Adrenal gland (tissue), 12 donors: ENCODE results near the gene UBL3. TPM values are rescaled to one million over a fixed set of nuclear protein-coding genes. Genes with fewer than 3 reads are reported as not detected.

ENCODE experiments used
- DNase-seq, 7 donors: peaks; one replicate each; pipeline ENCODE4 v3.0.0-alpha.2; 2019 to 2020
- H3K27ac ChIP-seq, 5 donors: fragments of 200-600 bp; sonication (generic) in 4 of 5; 1 replicate in 3 of 5; 2 replicates in 2 of 5; pipeline versions ENCODE4 v1.5.1 to v1.8.0; 2016 to 2020; ENCODE audit warnings: mild to moderate bottlenecking in 1 of 5
- H3K27me3 ChIP-seq: fragments of 200-600 bp; 2 replicates; pipeline ENCODE4 v1.8.0; 2021
- H3K36me3 ChIP-seq, 2 donors: fragments of 200-600 bp; replicated peaks in 1 of 2; 1 replicate in 1 of 2; 2 replicates in 1 of 2; pipeline versions ENCODE4 v1.5.1 to v1.8.0; 2018 to 2022
- H3K4me1 ChIP-seq, 2 donors: fragments of 200-600 bp; replicated peaks in 1 of 2; 1 replicate in 1 of 2; 2 replicates in 1 of 2; pipeline versions ENCODE4 v1.5.1 to v1.8.0; 2018 to 2021
- H3K4me3 ChIP-seq, 4 donors: fragments of 200-600 bp; sonication (generic) in 3 of 4; one replicate each; pipeline ENCODE4 v1.5.1; 2016 to 2018
- H3K9me3 ChIP-seq, 3 donors: fragments of 200-600 bp; sonication (generic) in 1 of 3; replicated peaks in 1 of 3; 1 replicate in 2 of 3; 2 replicates in 1 of 3; pipeline versions ENCODE4 v1.5.1 to v1.8.0; 2016 to 2021
- POLR2A ChIP-seq, 2 donors: fragments of 450-650 bp; IDR thresholded peaks; one replicate each; pipeline ENCODE4 v1.6.1; 2017; ENCODE audit warnings: antibody characterized with exemption in 2 of 2, mild to moderate bottlenecking in 2 of 2, moderate library complexity in 1 of 2
- WGBS, 4 donors: extraction: QIAGEN DNeasy Blood & Tissue Kit in 2 of 4; methylation state at CpG; one replicate each; pipeline versions ENCODE4 v1.1.5 to v1.1.7; 2013 to 2017; 5-methylcytosine and 5-hydroxymethylcytosine counted together
- intact Hi-C, 2 donors: fragments of 100-400 bp; cut with DNase I; formaldehyde crosslinking; loops; one replicate each; pipeline versions ENCODE4 v1.14.1 to v1.15.0; 2022 to 2023
- polyA plus RNA-seq, 3 donors: library from polyadenylated mRNA; stranded (reverse); fragments of 200-250 nt in 2 of 3; fragments of 350-450 nt in 1 of 3; fragmentation: Illumina TruSeq in 1 of 3; extraction: RNeasy Lipid Tissue Mini Kit (QIAGEN cat#74804) in 1 of 3; gene quantifications; one replicate each; pipeline ENCODE4 v1.2.3, GENCODE V29; 2013 to 2014
- total RNA-seq, 9 donors: library from RNA; depleted of rRNA in 4 of 9; stranded (reverse); fragments of >200 nt in 4 of 9; fragments of 120-200 nt in 1 of 9; fragmentation: NEBNext Ultra II Directional in 1 of 9; extraction: Animal tissue kit (Norgen Biotek cat#: 25700) in 1 of 9; gene quantifications; one replicate each; pipeline versions ENCODE4 v1.1.0 to v1.2.4, GENCODE V29; 2013 to 2023
- TF ChIP-seq, protein P1 (sequence below), 6 experiments: fragments of 450-650 bp in 4 of 6; fragments of 200-600 bp in 2 of 6; sonication (generic) in 1 of 6; IDR thresholded peaks; 1 replicate in 5 of 6; 2 replicates in 1 of 6; pipeline versions ENCODE4 v1.5.1 to v1.8.0; 2016 to 2021; ENCODE audit warnings: antibody characterized with exemption in 6 of 6, mild to moderate bottlenecking in 2 of 6, moderate library complexity in 1 of 6
- donor health status: healthy with polysubstance abuse.
- donor health status: Bipolar disorder and iron deficiency.
- donor health status: DM: yes; HTN: yes; CAD: no.
- donor health status: DM: no; HTN: no; CAD: no.
- donor health status: DM: no; HTN: no; CAD: no.
- donor health status: DM: yes; HTN: yes; CAD: no.

The UBL3 gene
- total and polyA plus RNA-seq, 12 donors, result 7.7 to 41.5 (median 24.3) TPM

DNA sequence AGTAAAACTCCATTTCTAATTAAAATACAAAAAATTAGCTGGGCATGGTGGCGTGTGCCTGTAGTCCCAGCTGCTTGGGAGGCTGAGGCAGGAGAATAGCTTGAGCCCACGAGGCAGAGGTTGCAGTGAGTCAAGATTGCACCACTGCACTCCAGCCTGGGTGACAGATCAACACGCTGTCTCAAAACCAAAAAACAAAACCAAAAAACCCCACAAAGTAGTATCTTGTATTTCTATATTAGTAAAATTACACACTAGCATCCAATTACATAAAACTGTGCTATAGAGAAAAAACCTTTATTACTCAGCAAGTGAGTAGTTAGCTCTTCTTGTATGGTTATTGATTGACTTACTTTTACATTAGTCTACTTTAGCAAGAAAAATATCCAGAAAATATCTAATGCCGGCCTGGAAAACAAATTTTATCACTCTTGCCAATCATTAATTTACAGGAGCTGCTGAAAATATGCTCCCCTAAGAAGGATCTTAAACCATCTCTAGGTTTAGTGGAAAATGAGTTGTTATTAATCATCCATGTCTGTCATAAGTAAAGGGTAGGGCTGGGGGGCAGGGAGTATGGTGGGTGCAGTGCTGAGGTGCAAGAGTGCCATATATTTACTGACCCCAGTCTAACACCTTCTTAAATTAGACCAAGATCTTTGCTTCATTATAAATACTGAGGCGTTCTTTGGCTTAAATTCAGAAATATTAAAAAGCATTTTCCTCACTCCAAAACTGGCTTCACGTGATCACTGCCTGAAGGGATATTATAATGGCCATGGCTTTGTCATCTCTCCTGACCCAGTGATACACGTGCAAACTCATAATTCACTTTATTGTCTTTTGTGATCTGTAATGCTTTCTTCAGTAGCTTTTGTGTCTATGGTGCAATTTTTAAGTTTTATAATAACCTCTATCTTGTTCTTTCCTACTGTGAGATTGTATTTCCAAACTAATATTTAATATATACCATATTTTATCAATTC, 44.1 kb downstream of the UBL3 start:
- Histone ChIP-seq H3K27ac (no peak overlapping the region), H3K9me3 (no peaks in the 10 kb centered on the region), H3K27me3 (no peaks in the 10 kb centered on the region), H3K4me3 (no peak overlapping the region), H3K36me3 (no peaks in the 10 kb centered on the region), H3K4me1 (peaks cover 10 to 19% of the 10 kb centered on the region in 2 donors)
- no peak for DNase-seq
- WGBS, 4 donors, result 78 to 83% (median 80%) methylated on average over 7 of the region's 7 CpGs
- TF ChIP-seq, protein P1, sequence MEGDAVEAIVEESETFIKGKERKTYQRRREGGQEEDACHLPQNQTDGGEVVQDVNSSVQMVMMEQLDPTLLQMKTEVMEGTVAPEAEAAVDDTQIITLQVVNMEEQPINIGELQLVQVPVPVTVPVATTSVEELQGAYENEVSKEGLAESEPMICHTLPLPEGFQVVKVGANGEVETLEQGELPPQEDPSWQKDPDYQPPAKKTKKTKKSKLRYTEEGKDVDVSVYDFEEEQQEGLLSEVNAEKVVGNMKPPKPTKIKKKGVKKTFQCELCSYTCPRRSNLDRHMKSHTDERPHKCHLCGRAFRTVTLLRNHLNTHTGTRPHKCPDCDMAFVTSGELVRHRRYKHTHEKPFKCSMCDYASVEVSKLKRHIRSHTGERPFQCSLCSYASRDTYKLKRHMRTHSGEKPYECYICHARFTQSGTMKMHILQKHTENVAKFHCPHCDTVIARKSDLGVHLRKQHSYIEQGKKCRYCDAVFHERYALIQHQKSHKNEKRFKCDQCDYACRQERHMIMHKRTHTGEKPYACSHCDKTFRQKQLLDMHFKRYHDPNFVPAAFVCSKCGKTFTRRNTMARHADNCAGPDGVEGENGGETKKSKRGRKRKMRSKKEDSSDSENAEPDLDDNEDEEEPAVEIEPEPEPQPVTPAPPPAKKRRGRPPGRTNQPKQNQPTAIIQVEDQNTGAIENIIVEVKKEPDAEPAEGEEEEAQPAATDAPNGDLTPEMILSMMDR (IDR thresholded peaks at IDR 0.05), result no peak
- no peak for TF ChIP-seq POLR2A (IDR thresholded peaks at IDR 0.05)
- intact Hi-C loops, result no loop called here

DNA sequence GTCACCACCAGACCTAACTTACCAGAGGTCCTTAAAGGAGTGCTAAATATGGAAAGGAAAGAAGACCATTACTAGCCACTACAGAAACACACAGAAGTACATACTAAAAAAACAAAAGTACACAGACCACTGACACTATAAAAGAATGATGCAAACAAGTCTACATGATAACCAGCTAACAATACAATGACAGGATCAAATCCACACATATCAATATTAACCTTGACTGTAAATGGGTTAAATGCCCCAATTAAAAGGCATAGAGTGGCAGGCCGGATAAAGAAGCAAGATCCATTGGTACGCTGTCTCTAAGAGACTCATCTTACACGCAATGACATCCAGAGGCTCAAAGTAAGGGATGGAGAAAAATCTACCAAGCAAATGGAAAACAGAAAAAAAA, 47.2 kb downstream of the UBL3 start:
- H3K4me3 ChIP-seq, result no peak overlapping the region
- 92 to 97% (median 95%) methylated on average over 3 of the region's 3 CpGs for WGBS, 4 donors
- no peak for DNase-seq
- no peaks in the 10 kb centered on the region for H3K27me3 ChIP-seq
- no peaks in the 10 kb centered on the region for H3K9me3 ChIP-seq
- H3K4me1 ChIP-seq, result peaks cover 0 to 4% of the 10 kb centered on the region in 2 donors
- no peaks in the 10 kb centered on the region for H3K36me3 ChIP-seq
- intact Hi-C loops, result no loop called here
- H3K27ac ChIP-seq, result no peak overlapping the region
- TF ChIP-seq, protein P1 (IDR thresholded peaks at IDR 0.05), result no peak
- no peak for TF ChIP-seq POLR2A (IDR thresholded peaks at IDR 0.05)

DNA sequence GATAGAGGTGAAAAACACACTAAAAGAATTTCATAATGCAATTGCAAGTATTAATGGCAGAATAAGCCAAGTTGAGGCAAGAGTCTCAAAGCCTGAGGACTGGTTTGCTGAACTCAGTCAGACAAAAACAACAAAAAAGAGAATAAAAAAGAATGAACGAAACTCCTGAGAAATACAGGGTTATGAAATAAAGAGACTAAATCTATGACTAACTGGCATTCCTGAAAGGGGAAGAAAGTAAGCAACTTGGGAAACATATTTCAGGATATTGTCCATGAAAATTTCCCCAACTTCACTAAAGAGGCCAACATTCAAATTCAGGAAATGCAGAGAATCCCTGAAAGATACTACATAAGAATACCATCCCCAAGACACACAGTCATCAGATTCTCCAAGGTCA, 47.8 kb downstream of the UBL3 start:
- 75 to 86% (median 80%) methylated on average over 1 of the region's 1 CpG for WGBS, 4 donors
- no peak for DNase-seq
- Histone ChIP-seq H3K4me1 (peaks cover 0 to 4% of the 10 kb centered on the region in 2 donors), H3K27me3 (no peaks in the 10 kb centered on the region), H3K4me3 (no peak overlapping the region), H3K9me3 (no peaks in the 10 kb centered on the region), H3K36me3 (no peaks in the 10 kb centered on the region), H3K27ac (no peak overlapping the region)
- intact Hi-C loops, result no loop called here
- no peak for TF ChIP-seq POLR2A (IDR thresholded peaks at IDR 0.05)
- TF ChIP-seq, protein P1 (IDR thresholded peaks at IDR 0.05), result no peak

DNA sequence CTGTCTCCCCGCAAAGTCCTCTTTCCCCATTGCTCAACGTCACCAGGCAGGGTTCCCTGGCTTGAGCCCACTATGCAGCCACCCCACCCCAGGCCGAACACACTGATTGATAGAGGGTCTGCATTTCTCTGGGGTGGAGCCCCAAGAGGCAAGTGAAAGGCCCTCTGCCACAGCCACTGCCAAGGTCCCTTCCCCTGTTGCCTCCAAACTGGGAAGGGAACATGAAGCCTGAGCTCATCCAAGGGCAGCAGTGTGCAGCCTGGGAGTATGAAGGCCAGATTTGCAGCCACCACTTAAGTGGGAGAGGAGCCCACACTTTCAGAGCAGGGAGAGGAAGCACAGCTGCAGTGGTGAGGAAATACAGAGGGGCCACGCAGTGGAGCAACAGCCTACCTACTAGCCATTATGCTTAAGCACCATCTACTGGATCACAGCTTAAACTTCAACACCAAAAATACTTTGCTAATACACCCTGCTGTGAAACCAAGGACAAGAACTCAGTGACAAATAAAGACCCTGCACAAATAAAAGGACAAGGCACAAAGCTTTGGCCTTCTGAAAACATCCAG, 48.6 kb downstream of the UBL3 start:
- Histone ChIP-seq H3K36me3 (no peaks in the 10 kb centered on the region), H3K27ac (no peak overlapping the region), H3K4me1 (no peaks in the 10 kb centered on the region), H3K9me3 (no peaks in the 10 kb centered on the region), H3K27me3 (no peaks in the 10 kb centered on the region), H3K4me3 (no peak overlapping the region)
- 72 to 96% (median 82%) methylated on average over 4 of the region's 4 CpGs for WGBS, 4 donors
- no peak for TF ChIP-seq POLR2A (IDR thresholded peaks at IDR 0.05)
- TF ChIP-seq, protein P1 (IDR thresholded peaks at IDR 0.05), result no peak
- peak in 3 of 7 donors; percentile 11 to 22 (median 21) for DNase-seq
- intact Hi-C loops, result no loop called here
